Neural progenitor cell (in vitro differentiated cells): Measurements from ENCODE around the gene LMAN2L.
A peak's percentile ranks its signal among the peaks of the same experiment; 100 is the strongest.

Source experiments
- CTCF ChIP-seq: fragments of 200-600 bp; sonication (generic); IDR thresholded peaks from 2 replicates; pipeline ENCODE4 v1.5.1; 2017; ENCODE audit warnings: antibody characterized with exemption, mild to moderate bottlenecking
- EZH2 ChIP-seq: fragments of 200-600 bp; sonication (generic); IDR thresholded peaks from 2 replicates; pipeline ENCODE4 v1.6.1; 2017; ENCODE audit warnings: antibody characterized with exemption, mild to moderate bottlenecking, moderate library complexity

DNA sequence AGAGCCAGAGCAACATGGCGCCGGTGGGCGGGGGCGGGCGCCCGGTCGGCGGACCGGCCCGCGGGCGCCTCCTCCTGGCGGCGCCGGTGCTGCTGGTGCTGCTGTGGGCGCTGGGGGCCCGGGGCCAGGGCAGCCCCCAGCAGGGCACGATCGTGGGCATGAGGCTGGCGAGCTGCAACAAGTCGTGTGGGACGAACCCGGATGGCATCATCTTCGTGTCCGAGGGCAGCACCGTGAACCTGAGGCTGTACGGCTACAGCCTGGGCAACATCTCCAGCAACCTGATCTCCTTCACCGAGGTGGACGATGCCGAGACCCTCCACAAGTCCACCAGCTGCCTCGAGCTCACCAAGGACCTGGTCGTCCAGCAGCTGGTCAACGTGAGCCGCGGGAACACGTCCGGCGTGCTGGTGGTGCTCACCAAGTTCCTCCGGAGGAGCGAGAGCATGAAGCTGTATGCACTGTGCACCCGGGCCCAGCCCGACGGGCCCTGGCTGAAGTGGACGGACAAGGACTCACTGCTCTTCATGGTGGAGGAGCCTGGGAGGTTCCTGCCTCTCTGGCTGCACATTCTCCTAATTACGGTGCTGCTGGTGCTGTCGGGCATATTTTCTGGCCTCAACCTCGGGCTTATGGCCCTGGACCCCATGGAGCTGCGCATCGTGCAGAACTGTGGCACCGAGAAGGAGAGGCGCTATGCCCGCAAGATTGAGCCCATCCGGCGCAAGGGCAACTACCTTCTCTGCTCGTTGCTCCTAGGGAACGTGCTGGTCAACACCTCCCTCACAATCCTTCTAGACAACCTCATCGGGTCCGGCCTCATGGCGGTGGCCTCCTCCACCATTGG, 21.3 kb upstream of the LMAN2L start:
- TF ChIP-seq CTCF, result peak; percentile 47
- no peak for TF ChIP-seq EZH2
